GM19023 (cell line): ENCODE results near the gene ABCC2.
A peak's percentile ranks its signal among the peaks of the same experiment; 100 is the strongest.
"Not testable (repeated sequence)": the region's sequence is repeated elsewhere in the genome, so short reads cannot be mapped to it uniquely, and the experiment has no call there.

Experiments
- ATAC-seq: cut with Tn5 transposase; IDR thresholded peaks from one replicate; pipeline ENCODE4 v1.9.1; 2021; ENCODE audit warnings: mild to moderate bottlenecking, moderate library complexity; ENCODE audit not compliant: unreplicated experiment

Gene ABCC2

GRCh38 chr10:99807786-99808185 lies 25.3 kb downstream of the ABCC2 start:
- ATAC-seq, result no peak

- ATAC-seq, result no peak
Observed at GRCh38 chr10:99808270-99808669, 25.8 kb downstream of the ABCC2 start.

GRCh38 chr10:99809481-99809880 lies 27.0 kb downstream of the ABCC2 start:
- ATAC-seq, result no peak

GRCh38 chr10:99809931-99810615 lies 27.6 kb downstream of the ABCC2 start:
- ATAC-seq, result no peak

GRCh38 chr10:99812177-99812576 lies 29.7 kb downstream of the ABCC2 start:
- no peak for ATAC-seq

DNA sequence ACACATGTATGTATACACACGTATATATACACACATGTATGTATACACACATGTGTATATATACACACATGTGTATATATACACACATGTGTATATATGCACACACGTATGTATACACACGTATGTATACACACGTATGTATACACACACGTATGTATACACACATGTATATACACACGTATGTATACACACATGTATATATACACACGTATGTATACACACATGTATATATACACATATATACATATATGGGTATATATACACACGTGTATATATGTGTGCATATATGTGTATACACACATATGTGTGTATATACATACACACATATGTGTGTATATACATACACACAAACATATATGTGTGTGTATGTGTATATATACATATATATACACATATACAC lies 31.7 kb downstream of the ABCC2 start:
- ATAC-seq, result no peak

- no peak for ATAC-seq
Observed at GRCh38 chr10:99815621-99816020, 33.2 kb downstream of the ABCC2 start.

- ATAC-seq, result no peak
Observed at GRCh38 chr10:99827936-99828335, 45.5 kb downstream of the ABCC2 start.

- no peak for ATAC-seq
Observed at GRCh38 chr10:99828464-99828863, 46.0 kb downstream of the ABCC2 start.

- no peak for ATAC-seq
Observed at GRCh38 chr10:99832439-99832838, 50.0 kb downstream of the ABCC2 start.

GRCh38 chr10:99834410-99834809 lies 52.0 kb downstream of the ABCC2 start:
- ATAC-seq, result no peak

DNA sequence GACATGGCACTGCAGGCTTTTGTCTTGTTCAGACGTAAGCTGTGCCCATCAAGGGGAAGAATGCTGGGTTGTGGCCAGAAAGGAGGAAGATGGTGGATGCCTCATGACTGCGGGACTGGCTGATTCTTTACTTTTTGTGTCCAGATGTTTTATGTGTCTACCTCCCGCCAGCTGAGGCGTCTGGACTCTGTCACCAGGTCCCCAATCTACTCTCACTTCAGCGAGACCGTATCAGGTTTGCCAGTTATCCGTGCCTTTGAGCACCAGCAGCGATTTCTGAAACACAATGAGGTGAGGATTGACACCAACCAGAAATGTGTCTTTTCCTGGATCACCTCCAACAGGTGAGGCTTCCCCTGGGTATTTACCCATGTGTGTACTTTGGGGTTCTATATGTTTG lies 53.5 kb downstream of the ABCC2 start:
- no peak for ATAC-seq

DNA sequence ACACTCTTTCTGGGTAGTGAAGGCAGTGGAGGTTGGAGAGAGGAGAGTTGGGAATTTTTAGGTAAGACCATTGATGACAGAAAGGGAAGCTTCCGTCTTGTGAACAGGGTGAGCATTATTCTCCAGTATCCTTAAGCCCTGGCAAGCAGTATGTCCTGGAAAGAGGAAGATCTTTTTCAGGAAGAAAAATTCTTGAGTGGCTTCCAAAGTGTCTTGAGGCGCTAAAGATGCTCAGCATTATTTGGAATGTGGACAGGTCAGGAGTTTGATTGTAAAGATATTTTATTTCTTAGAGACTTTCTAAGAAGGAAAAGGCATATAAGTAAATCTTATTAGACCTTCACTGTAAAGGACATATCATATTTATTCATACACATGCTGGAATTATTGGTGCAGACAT lies 54.3 kb downstream of the ABCC2 start:
- no peak for ATAC-seq

- ATAC-seq, result not testable (repeated sequence)
Observed at GRCh38 chr10:99840859-99841258, 58.4 kb downstream of the ABCC2 start.

- ATAC-seq, result no peak
Observed at GRCh38 chr10:99841746-99842145, 59.3 kb downstream of the ABCC2 start.

DNA sequence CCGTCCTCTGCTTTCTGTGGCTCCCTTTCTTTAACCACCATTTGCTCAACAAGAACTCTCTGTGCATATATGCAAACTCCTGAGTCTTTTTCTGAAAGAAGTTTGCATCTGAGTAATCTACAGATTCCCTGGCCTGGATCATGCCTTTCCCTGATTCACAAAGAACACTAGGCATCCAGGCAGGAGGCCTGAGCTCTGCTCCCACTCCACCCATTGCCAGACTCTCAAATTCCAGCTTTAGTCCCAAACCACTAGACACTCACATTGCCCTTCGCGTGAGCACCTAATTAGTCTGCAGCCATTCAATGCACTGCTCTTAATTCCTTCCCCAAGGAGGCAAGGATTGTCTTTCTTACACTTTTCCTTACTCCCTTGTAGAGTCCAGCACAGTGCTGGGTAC lies 60.9 kb downstream of the ABCC2 start:
- ATAC-seq, result no peak

DNA sequence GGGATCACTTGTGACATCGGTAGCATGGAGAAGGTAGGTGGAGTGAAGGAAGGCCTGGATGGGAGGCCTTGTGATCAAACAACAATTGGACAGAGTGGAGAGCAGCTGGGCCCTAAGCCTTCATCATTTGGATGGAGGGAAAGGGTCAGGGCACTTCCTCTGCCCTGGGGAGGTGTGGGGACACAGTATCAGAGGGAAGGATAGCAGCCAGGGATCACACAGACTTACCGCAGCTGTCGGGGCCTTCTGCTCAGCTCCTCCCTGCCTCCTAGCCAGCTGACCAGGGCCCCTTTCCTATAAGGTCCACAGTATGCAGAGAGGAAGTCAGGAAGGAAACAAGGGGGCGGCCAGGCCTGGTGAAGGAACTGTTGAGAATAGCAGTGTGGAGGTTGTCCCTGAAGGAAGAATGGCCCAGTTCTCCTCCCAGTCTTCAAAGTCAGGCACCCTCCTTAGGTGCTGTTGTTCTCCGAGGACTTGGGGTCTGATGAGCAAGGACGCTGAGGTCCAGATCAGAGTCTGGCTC lies 62.1 kb downstream of the ABCC2 start:
- ATAC-seq, result no peak

DNA sequence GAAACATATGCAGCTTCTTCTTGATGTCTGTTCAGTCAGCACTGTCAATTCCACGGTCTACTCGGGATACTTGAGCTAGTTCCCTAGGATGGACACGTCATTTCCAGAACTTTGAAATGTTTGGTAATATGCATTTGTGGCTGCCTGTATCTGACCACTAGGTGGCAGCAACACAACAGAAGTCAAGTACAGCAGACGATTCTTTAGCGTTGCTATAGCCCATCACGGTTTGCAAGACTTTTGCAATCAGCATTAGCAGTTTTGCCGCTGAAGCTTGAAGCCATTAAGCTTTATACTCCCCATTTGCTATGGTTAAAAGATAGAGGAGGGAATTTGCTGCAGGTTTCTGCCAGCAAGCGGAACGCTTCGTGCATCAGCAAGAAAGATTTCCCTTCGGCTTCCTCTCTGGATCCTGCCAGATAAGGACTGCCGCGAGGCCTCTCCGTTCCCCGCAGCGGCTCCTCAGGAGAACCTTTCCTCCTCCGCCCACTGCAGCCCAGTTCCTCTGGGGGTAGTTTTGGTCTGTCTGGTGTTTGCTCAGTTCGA lies 63.5 kb downstream of the ABCC2 start:
- peak; percentile 80 for ATAC-seq

GRCh38 chr10:99849057-99849456 lies 66.6 kb downstream of the ABCC2 start:
- no peak for ATAC-seq

GRCh38 chr10:99849536-99849935 lies 67.1 kb downstream of the ABCC2 start:
- no peak for ATAC-seq

- ATAC-seq, result no peak
Observed at GRCh38 chr10:99850021-99850766, 67.8 kb downstream of the ABCC2 start.

- ATAC-seq, result no peak
Observed at GRCh38 chr10:99850767-99851340, 68.4 kb downstream of the ABCC2 start.
